CD14-positive monocyte (primary cell): Measurements from ENCODE around the gene PXDN. TPM values are rescaled to one million over a fixed set of nuclear protein-coding genes. Genes with fewer than 3 reads are reported as not detected.

Experiments used
- DNase-seq, 3 donors: peaks; one replicate each; pipeline ENCODE4 v3.0.0-alpha.2; 2011 to 2022
- H2AFZ ChIP-seq: 2 replicates; pipeline ENCODE4 v1.6.0; 2012; ENCODE audit warnings: mild to moderate bottlenecking, low read depth, low read length, inconsistent platforms; ENCODE audit not compliant: insufficient read depth, poor library complexity, severe bottlenecking
- H3K27ac ChIP-seq, 2 donors: 1 replicate in 1 of 2; 2 replicates in 1 of 2; pipeline ENCODE4 v1.5.1; 2012 to 2013; ENCODE audit warnings: low read length in 2 of 2, control low read depth in 1 of 2, inconsistent platforms in 1 of 2, low read depth in 1 of 2, mild to moderate bottlenecking in 1 of 2
- H3K27me3 ChIP-seq, 2 donors: one replicate each; pipeline versions ENCODE4 v1.6.0 to v1.6.1; 2011 to 2013; ENCODE audit warnings: low read length in 2 of 2; ENCODE audit not compliant: control insufficient read depth in 2 of 2, insufficient read depth in 2 of 2
- H3K36me3 ChIP-seq, 2 donors: replicated peaks in 1 of 2; 1 replicate in 1 of 2; 2 replicates in 1 of 2; pipeline versions ENCODE4 v1.5.1 to v1.6.1; 2012 to 2013; ENCODE audit warnings: low read length in 2 of 2, control low read depth in 1 of 2, inconsistent platforms in 1 of 2, mild to moderate bottlenecking in 1 of 2; ENCODE audit not compliant: insufficient read depth in 2 of 2, control insufficient read depth in 1 of 2
- H3K4me1 ChIP-seq, 2 donors: 1 replicate in 1 of 2; 2 replicates in 1 of 2; pipeline versions ENCODE4 v1.5.1 to v1.6.1; 2012 to 2013; ENCODE audit warnings: low read length in 2 of 2, control low read depth in 1 of 2, inconsistent platforms in 1 of 2, mild to moderate bottlenecking in 1 of 2, moderate library complexity in 1 of 2; ENCODE audit not compliant: insufficient read depth in 2 of 2, control insufficient read depth in 1 of 2
- H3K4me2 ChIP-seq: replicated peaks from 2 replicates; pipeline ENCODE3; 2012; ENCODE audit warnings: low read length, moderate library complexity, mild to moderate bottlenecking; ENCODE audit not compliant: poor library complexity, severe bottlenecking; ENCODE audit errors: extremely low read depth
- H3K4me3 ChIP-seq, 3 experiments: fragments of 200-600 bp in 1 of 3; sonication (generic) in 1 of 3; replicated peaks in 1 of 3; 1 replicate in 2 of 3; 2 replicates in 1 of 3; pipeline ENCODE4 v1.5.1; 2011 to 2013; ENCODE audit warnings: low read length in 3 of 3, mild to moderate bottlenecking in 3 of 3, control low read depth in 2 of 3, low read depth in 2 of 3, inconsistent platforms in 1 of 3, moderate library complexity in 1 of 3
- H3K79me2 ChIP-seq: 2 replicates; pipeline ENCODE4 v1.6.0; 2012; ENCODE audit warnings: mild to moderate bottlenecking, control low read depth, inconsistent platforms, low read length, moderate library complexity; ENCODE audit not compliant: insufficient read depth
- H3K9ac ChIP-seq: 2 replicates; pipeline ENCODE4 v1.6.0; 2017; ENCODE audit warnings: low read length, mild to moderate bottlenecking; ENCODE audit not compliant: insufficient read depth, poor library complexity, severe bottlenecking
- H3K9me3 ChIP-seq, 2 donors: replicated peaks in 1 of 2; 1 replicate in 1 of 2; 2 replicates in 1 of 2; pipeline versions ENCODE4 v1.5.1 to v1.6.1; 2012 to 2013; ENCODE audit warnings: low read length in 2 of 2, control low read depth in 1 of 2; ENCODE audit not compliant: control insufficient read depth in 1 of 2, insufficient read depth in 1 of 2
- H4K20me1 ChIP-seq: 2 replicates; pipeline ENCODE4 v1.6.0; 2012; ENCODE audit warnings: mild to moderate bottlenecking, low read length, control low read depth, moderate library complexity; ENCODE audit not compliant: insufficient read depth
- H3K27ac Mint-ChIP-seq, 7 donors: one replicate each; pipeline ENCODE4 v1.8.0; 2020; ENCODE audit warnings: mild to moderate bottlenecking in 7 of 7, mixed read lengths in 7 of 7, moderate library complexity in 6 of 7, inconsistent platforms in 2 of 7
- H3K27me3 Mint-ChIP-seq, 3 donors: one replicate each; pipeline ENCODE4 v1.8.0; 2021 to 2022; ENCODE audit warnings: low read depth in 3 of 3, mild to moderate bottlenecking in 3 of 3, mixed read lengths in 3 of 3, moderate library complexity in 3 of 3, inconsistent platforms in 1 of 3
- H3K36me3 Mint-ChIP-seq, 2 donors: one replicate each; pipeline ENCODE4 v1.8.0; 2020; ENCODE audit warnings: mixed read lengths in 2 of 2, inconsistent platforms in 1 of 2, mild to moderate bottlenecking in 1 of 2
- H3K4me1 Mint-ChIP-seq: one replicate; pipeline ENCODE4 v1.8.0; 2020; ENCODE audit warnings: mild to moderate bottlenecking, mixed read lengths
- H3K4me3 Mint-ChIP-seq, 2 donors: one replicate each; pipeline ENCODE4 v1.8.0; 2020; ENCODE audit warnings: mild to moderate bottlenecking in 2 of 2, mixed read lengths in 2 of 2, moderate library complexity in 1 of 2
- H3K9me3 Mint-ChIP-seq, 7 donors: one replicate each; pipeline ENCODE4 v1.8.0; 2020 to 2022; ENCODE audit warnings: mixed read lengths in 7 of 7, mild to moderate bottlenecking in 6 of 7, moderate library complexity in 6 of 7, inconsistent platforms in 2 of 7
- WGBS: methylation state at CpG from one replicate; pipeline ENCODE4 v1.1.5; 2013; ENCODE audit warnings: missing lambda C conversion rate; ENCODE audit not compliant: insufficient coverage; 5-methylcytosine and 5-hydroxymethylcytosine counted together
- intact Hi-C, 2 donors: fragments of 100-400 bp; cut with micrococcal nuclease; formaldehyde crosslinking; loops; one replicate each; pipeline versions ENCODE4 v1.15.0 to v1.15.1; 2023
- polyA plus RNA-seq, 3 donors: library from polyadenylated mRNA; depleted of rRNA in 1 of 3; unstranded in 2 of 3; stranded (reverse) in 1 of 3; fragments of 300-500 nt in 2 of 3; fragments of >200 nt in 1 of 3; fragmentation: Illumina TruSeq in 2 of 3; gene quantifications; 1 replicate in 2 of 3; 2 replicates in 1 of 3; pipeline ENCODE4 v1.2.3, GENCODE V29; 2012 to 2021
- TF ChIP-seq, protein P1 (sequence below): fragments of 200-600 bp; IDR thresholded peaks from one replicate; pipeline ENCODE4 v1.8.0; 2022; ENCODE audit warnings: antibody characterized with exemption, mild to moderate bottlenecking

PXDN gene
- polyA plus RNA-seq, 3 donors = not detected

DNA sequence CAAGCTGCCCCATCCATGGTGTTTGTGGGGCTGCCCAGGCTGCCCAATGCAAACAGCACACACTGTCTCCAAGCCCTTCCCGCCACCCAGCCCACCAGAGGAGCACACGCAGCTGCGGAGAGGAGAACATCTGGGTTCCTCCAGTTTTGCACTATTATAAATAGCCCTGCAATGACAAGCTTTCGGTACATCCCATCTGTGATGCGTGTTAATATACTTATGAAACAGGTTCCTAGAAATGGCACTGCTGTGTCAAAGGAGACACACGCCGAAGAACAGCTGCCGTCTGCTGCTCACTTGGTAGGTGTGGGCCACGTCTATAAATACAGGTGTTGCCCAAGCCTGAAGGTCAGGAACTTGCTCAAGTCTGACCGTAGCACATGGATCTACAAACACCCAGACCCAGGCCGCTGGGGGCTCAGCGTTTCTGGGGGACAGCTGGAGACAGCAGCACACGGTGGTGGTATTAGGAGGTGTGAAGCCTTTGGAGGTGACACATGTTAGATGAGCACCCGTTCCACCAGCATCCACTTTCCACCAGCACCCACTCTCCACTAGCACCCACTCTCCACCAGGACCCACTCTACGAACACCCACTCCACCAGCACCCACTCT is 34.3 kb downstream of the PXDN start:
- no peak overlapping the region for H3K27ac Mint-ChIP-seq
- TF ChIP-seq, protein P1, sequence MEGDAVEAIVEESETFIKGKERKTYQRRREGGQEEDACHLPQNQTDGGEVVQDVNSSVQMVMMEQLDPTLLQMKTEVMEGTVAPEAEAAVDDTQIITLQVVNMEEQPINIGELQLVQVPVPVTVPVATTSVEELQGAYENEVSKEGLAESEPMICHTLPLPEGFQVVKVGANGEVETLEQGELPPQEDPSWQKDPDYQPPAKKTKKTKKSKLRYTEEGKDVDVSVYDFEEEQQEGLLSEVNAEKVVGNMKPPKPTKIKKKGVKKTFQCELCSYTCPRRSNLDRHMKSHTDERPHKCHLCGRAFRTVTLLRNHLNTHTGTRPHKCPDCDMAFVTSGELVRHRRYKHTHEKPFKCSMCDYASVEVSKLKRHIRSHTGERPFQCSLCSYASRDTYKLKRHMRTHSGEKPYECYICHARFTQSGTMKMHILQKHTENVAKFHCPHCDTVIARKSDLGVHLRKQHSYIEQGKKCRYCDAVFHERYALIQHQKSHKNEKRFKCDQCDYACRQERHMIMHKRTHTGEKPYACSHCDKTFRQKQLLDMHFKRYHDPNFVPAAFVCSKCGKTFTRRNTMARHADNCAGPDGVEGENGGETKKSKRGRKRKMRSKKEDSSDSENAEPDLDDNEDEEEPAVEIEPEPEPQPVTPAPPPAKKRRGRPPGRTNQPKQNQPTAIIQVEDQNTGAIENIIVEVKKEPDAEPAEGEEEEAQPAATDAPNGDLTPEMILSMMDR = no peak
- Histone ChIP-seq H3K27me3 (no peaks in the 10 kb centered on the region), H3K9ac (no peak overlapping the region), H3K36me3 (no peaks in the 10 kb centered on the region), H3K4me1 (peaks cover 4 to 8% of the 10 kb centered on the region in 2 donors), H3K27ac (no peak overlapping the region), H3K4me2 (no peak overlapping the region), H4K20me1 (no peaks in the 10 kb centered on the region), H2AFZ (no peak overlapping the region), H3K79me2 (no peaks in the 10 kb centered on the region), H3K9me3 (no peaks in the 10 kb centered on the region), H3K4me3 (no peak overlapping the region)
- no peak overlapping the region for H3K4me3 Mint-ChIP-seq
- intact Hi-C loops = no loop called here
- no peaks in the 10 kb centered on the region for H3K9me3 Mint-ChIP-seq
- H3K27me3 Mint-ChIP-seq = peaks cover 3 to 10% (median 6%) of the 10 kb centered on the region in 3 donors
- H3K36me3 Mint-ChIP-seq = no peaks in the 10 kb centered on the region
- WGBS = 96% methylated on average over 7 of the region's 15 CpGs
- no peak for DNase-seq
- H3K4me1 Mint-ChIP-seq = peaks cover 12% of the 10 kb centered on the region

DNA sequence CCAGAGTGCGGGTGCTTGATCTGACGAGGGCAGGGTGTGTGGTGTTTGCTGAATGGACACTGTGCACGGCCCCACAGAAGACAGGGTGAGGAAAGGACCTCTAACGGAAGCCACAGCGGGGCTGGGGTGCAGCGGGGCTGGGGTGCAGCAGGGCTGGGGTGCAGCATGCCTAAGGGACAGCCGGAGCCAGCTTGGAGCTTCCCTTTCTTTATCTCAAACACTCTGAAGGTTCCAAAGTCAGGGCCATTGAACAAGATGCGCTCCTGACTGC is 35.0 kb downstream of the PXDN start:
- Histone ChIP-seq H2AFZ (no peak overlapping the region), H3K79me2 (no peaks in the 10 kb centered on the region), H4K20me1 (no peaks in the 10 kb centered on the region), H3K9me3 (no peaks in the 10 kb centered on the region), H3K27me3 (no peaks in the 10 kb centered on the region), H3K4me3 (no peak overlapping the region), H3K9ac (no peak overlapping the region), H3K4me1 (peaks cover 4 to 8% of the 10 kb centered on the region in 2 donors), H3K27ac (no peak overlapping the region), H3K4me2 (no peak overlapping the region), H3K36me3 (no peaks in the 10 kb centered on the region)
- 73% methylated on average over 7 of the region's 8 CpGs for WGBS
- no peak overlapping the region for H3K4me3 Mint-ChIP-seq
- intact Hi-C loops = no loop called here
- peaks cover 12% of the 10 kb centered on the region for H3K4me1 Mint-ChIP-seq
- H3K36me3 Mint-ChIP-seq = no peaks in the 10 kb centered on the region
- DNase-seq = no peak
- peaks cover 3 to 11% (median 6%) of the 10 kb centered on the region in 3 donors for H3K27me3 Mint-ChIP-seq
- no peak overlapping the region for H3K27ac Mint-ChIP-seq
- TF ChIP-seq, protein P1 = no peak
- no peaks in the 10 kb centered on the region for H3K9me3 Mint-ChIP-seq
